ENCODE measurements around the gene ZNF710.

- TF ChIP-seq, protein P1, sequence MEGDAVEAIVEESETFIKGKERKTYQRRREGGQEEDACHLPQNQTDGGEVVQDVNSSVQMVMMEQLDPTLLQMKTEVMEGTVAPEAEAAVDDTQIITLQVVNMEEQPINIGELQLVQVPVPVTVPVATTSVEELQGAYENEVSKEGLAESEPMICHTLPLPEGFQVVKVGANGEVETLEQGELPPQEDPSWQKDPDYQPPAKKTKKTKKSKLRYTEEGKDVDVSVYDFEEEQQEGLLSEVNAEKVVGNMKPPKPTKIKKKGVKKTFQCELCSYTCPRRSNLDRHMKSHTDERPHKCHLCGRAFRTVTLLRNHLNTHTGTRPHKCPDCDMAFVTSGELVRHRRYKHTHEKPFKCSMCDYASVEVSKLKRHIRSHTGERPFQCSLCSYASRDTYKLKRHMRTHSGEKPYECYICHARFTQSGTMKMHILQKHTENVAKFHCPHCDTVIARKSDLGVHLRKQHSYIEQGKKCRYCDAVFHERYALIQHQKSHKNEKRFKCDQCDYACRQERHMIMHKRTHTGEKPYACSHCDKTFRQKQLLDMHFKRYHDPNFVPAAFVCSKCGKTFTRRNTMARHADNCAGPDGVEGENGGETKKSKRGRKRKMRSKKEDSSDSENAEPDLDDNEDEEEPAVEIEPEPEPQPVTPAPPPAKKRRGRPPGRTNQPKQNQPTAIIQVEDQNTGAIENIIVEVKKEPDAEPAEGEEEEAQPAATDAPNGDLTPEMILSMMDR (IDR thresholded peaks at IDR 0.05; ENCODE audit: insufficient read depth, low read depth, low read length) = no peak
- TF ChIP-seq EZH2 (IDR thresholded peaks at IDR 0.05; ENCODE audit: insufficient read depth, low read length) = no peak
Measured at GRCh38 chr15:90043530-90044010, 42.4 kb downstream of the ZNF710 start.
